Epidermal melanocyte (primary cell): ENCODE measurements around the gene IRF1.

Source experiments
- DNase-seq: peaks from one replicate; pipeline ENCODE4 v3.0.0; 2011; ENCODE audit warnings: low spot score; ENCODE audit not compliant: insufficient read length

IRF1 gene

DNA sequence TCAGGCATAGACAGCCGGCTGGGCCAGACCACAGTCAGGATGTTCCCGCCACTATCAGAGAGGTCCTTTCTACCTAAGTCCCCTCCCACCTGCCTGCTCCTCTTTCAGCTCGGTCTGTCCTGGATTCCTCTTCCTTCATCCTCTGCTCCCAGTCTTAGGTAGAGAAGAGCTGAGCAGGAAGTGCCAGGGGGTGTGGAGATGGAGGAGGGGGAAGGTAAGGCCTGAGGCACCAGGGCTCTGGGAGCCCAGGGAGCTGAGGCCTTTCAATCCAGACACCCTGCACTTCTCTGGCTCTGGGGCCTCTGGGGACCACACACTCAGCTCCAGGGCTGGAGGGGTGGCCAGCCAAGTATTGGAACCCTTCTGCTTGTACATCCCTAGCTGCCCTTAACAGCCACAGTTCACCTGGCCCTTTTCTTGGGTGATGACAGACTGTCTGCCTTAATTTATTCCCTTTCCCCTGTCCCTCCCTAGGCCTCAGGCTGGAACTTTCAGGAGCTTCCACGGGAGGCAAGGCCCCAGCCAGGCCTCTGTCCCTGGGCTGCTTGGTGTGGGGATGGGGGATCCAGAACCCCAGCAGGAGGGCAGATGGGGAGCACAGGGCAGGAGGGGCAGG, 15.6 kb downstream of the IRF1 start:
- no peak for DNase-seq

DNA sequence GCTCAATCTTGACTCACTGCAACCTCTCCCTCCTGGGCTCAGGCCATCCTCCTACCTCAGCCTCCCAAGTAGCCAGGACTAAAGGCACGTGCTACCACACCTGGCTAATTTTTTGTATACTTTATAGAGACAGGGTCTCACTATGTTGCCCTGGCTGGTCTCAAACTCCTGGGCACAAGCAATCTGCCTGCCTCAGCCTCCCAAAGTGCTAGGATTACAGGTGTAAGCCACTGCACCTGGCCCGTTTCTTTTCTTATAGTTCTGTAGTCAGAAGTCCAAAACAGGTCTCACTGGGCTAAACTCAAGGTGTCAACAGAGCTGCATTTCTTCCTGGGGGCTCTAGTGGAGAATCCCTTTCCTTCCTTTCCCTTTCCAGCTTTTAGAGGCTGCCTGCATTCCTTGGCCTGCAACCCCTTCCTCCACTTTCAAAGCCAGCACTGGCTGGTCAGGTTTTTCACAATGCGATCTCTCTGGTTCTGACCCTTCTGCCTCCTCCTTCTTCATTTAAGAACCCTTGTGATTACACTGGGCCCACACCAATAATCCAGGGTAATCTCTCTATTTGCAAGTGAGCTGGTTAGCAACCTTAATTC, 16.3 kb downstream of the IRF1 start:
- DNase-seq = no peak

DNA sequence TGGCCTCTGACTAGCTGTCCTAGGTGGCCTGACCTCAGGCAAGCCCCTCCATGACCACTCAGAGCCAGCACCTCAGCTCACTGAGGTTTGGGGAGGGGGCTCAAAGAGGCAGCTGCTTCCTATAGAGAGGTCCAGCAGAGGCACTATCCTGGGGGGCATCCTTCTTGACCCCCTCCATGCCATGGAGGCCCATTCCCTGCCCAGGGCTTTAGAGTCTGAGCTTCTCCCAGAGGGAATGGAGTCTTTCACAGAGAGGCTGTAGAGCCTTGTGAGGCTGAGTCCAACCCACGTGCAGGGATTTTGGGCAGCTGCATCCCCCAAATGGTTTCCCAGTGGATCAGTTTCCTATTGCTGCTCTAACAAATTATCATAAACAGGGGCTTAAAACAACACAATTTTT, 16.9 kb downstream of the IRF1 start:
- DNase-seq = no peak

DNA sequence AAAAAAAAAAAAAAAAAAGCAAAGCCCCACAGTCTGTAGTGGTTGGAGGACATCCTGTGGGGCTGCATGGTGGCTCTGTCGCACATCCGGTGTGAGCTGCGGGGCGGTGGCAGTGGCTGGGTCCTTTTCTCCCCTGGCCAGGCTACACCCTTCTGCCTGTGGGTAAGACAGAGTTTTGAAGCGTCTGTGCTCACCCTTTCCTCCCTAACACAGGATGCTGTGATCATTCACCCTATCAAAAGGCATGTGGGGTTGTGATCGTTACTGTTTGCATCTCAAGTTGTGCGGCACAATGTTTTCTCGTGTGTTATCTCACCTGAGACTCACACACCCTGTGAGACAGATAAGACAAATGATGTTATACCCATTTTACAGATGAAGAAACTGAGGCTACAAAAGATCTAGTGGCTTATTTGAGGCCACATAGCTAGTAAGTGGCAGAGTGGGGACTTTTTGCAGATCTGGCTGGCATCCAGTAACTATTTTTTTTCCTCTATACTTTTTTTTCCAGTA, 17.5 kb downstream of the IRF1 start:
- DNase-seq = no peak

DNA sequence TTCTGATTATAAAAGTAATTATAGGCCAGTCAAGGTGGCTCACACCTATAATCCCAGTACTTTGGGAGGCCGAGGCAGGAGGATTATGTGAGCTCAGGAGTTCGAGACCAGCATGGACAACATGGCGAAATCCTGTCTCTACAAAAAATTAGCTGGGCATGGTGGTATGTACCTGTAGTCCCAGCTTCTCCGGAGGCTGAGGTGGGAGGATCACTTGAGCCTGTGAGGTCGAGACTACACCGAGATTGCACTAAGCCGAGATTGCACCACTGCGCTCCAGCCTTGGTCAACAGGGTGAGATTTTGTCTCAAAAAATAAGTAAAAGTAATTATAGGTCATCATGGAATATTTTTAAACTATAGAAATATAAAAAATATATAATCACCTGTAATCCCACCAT, 18.1 kb downstream of the IRF1 start:
- no peak for DNase-seq

DNA sequence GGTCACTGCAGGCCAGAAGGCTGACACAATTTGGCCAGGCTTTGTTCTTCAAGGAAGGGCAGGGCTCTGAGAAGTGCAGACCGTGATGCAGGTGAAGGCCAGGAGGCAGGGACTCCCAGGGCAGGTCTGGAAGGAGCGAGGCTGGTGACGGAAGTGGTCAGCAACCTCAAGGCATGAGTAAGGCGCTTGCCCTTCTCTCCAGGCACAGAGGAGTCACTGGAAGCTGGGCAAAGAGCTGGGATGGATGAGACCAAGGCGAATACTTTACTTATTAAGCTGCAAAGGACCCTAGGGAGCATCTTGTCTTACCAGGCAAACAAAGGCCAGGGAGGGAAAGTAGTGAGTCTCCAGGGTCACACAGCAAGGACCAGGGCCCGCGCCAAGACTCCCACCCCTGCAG, 18.6 kb downstream of the IRF1 start:
- no peak for DNase-seq

DNA sequence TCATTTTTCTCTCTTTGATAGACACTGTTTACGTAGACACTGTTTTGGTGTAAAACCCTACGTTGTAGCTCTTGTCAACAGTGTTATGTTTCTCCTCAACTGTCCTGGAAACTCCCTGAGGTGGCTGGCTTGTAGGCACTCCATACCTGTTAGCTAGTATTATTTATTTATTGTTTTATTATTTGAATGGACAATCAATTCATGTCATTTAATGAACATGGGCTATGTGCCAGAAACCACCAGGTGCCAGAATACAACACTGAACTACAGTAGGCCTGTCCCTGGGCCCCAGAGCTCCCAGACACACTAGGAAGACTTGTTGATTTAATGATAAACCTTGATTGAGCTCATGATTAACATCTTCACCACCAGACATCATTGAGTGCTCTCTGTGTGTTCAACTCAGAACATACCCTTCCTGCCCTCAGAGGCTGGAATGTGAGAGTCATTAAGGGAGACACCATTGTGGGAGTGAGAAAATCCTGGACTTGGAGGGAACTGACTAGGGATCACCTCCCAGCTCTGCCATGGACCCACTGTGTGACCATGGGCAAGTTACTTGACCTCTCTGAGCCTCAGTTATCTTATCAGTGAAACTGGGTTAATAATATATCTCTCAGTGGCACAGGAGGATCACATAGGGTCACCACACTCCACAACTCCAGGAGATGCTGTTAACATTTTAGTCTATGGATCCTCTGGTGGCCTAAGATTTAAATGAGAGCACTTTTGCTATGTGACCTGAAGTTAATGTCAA, 19.2 kb downstream of the IRF1 start:
- no peak for DNase-seq

DNA sequence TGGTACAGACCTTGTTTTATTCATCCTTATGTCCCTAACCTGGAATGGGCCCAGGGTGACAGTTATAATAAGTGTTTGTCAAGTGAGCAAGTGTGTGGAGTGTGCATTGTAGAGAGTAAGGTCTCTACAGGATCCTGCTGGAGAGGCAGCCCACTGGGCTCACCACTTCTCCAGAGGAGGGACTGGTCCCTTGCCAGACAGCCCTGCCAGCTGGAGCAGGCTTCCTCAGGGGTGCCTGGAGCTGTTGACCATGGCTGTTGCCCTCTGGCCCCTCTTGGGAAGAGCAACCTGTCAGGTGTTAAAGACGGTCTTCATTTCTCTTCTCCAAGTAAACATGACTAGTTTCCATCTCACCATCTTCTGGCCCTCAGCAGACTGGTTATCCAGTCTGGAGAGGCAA, 20.0 kb downstream of the IRF1 start:
- DNase-seq = no peak

DNA sequence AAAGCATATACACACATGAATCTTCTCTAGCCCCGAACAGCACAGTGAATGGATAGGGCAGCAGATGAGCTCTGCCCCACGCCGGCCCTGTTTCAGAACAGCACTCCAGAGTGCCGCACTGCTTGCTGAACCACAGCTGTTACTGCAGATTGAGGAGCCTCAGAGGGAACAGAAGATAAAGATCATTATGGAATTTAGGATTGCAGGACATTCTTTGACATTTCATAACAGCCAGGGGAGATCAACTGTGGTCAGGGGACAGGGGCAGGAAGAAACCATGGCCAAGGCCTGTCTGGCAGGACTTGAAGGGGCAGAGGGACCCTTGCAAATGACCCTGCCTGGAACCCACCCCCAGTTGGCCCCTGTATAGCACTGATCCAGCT, 20.6 kb downstream of the IRF1 start:
- no peak for DNase-seq

DNA sequence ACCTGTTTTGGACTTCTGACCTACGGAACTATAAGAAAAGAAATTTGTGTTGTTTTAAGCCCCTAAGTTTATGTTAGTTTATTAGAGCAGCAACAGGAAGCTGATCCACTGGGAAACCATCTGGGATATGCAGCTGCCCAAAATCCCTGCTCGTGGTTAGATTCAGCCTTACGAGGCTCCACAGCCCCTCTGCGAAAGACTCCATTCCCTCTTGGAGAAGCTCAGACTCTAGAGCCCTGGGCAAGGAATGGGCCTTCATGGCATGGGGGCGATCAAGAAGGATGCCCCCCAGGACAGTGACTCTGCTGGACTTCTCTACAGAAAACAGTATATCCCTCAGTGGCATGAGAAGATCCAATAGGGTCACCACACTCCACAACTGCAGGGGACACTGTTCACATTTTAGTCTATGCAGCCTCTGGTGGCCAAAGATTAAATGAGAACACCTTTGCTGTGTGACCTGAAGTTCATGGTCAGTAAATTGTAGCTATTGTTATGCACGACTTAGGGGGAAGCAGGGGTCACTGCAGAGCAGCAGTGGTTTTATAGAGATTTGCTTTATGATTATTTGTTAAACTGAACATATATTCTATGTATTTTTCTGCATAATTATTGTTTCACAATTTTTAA, 21.1 kb downstream of the IRF1 start:
- DNase-seq = no peak

DNA sequence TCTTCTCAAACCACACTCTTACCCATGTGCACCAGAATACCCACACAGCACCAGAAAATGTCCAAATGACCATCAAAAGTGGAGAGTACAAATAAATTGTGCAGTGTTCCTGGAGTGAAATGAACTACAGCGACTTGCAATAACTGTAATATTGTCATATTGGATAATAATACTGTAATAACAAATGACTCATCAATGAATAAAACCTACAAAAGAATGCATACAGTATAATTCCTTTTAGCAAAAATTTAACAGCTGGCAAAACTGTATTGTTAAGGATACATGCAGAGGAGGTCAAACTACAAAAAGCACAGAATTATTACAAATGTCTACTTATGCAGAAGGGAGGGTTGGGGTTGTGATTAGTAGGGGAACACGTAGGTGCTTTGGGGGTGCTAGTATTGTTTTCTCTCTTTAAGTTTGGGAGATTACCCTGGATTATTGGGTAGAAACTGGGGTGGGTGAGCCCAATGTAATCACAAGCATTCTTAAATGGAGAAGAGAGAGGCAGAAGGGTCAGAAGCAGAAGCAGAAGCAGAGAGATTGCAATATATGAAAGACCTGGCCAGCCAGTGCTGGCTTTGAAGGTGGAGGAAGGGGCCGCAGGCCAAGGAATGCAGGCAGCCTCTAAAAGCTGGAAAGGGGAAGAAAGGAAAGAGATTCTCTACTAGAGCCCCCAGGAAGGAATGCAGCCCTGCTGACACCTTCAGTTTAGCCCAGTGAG, 21.8 kb downstream of the IRF1 start:
- no peak for DNase-seq

DNA sequence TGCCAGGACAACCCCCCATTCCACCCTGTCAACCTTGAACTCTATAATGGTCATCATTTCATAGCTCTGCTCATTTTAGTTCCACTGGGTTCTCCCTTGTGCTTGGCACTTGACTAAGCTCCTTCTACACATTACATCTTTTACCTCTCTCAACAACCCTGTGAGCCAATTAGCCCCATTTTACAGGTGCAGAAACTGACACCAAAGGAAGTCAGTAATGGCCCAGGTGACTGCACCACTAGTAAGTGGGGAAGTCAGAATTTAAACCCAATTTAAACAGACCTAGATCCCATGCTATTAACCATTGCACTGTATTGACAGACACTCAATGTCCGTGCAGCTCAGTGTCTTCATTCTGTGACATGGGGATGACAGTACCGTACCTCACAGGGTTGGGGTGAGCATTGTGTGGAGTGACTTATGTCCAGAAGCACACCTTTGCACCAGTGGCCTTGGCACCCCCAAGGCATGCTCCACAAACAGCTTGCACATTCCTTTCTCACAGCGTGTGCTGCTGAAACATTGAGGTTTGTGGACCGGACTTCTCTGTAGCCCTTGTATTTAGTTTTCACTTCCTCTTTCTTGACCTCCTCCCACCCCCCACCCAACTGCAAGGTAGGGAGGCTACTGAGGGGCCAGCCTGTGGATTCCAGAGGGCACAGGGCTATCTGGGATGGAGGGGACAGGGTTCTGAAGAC, 23.1 kb downstream of the IRF1 start:
- DNase-seq = no peak

DNA sequence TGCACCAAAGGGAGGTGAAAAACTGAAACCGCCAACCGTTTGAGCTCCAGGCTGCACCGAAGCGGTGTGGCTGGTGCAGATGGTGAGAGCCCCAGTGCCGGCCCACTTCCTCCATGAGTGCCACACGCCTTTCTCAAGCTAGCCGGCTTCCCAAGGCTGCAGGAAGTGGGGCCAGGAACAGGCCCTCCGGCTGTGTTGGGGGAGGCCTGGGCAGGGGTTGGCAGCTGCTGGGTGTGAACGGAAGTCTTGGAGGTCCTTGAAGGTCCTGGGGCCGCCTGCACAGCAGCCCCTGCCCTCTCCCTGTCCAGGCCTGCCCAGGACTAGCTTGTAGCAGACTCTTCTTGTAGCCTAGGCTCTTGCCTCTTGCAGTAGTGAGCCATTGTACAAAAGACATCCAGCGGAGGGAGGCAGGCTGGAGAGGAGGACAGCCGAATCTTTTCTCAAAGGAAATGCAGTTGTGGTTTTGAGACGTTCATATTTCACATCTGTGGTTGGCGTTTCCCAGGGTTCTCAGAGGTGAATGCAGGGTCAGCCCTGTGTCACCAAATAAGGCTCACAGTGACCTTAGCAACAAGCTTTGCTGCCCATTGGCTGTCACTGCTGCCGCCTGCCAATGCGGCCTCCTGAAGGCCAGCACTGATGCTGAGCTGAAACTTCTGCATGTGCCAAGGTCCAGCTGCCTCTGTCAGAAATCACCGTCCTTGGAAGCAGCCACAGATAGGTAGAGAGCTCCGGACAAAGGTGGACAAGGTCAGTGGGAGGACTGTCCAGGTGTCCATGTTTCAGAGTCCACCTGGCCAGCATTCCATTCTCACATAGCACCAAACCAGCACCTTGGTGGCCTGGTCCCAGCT, 23.9 kb downstream of the IRF1 start:
- DNase-seq = no peak

DNA sequence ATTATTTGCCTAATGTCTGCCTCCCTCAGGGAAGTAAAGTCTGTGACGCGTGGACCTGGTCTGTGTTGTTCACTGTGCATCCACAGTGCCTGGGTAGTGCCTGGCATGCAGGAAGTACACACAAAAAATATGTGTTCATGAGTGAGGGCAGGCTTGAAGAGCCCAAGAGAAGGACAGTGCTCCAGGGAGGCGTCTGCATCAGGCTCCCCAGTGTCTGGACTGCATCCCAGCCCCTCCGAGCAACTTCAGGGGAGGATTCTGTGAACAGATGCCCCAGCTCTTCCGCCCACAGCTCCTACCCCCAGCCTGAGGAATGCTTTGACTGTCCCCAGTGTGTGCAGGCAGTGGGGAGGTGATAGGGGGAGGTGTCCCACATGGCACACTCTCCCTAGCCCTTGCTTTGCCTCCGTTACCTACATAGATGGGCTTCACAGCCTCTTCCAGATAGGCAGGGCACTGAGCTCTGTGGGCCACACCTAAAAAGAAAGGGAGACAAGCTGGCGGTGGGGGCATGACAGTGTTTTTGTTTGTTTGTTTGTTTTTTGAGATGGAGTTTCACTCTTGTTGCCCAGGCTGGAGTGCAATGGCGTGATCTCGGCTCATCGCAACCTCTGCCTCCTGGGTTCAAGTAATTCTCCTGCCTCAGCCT, 25.4 kb downstream of the IRF1 start:
- DNase-seq = no peak

DNA sequence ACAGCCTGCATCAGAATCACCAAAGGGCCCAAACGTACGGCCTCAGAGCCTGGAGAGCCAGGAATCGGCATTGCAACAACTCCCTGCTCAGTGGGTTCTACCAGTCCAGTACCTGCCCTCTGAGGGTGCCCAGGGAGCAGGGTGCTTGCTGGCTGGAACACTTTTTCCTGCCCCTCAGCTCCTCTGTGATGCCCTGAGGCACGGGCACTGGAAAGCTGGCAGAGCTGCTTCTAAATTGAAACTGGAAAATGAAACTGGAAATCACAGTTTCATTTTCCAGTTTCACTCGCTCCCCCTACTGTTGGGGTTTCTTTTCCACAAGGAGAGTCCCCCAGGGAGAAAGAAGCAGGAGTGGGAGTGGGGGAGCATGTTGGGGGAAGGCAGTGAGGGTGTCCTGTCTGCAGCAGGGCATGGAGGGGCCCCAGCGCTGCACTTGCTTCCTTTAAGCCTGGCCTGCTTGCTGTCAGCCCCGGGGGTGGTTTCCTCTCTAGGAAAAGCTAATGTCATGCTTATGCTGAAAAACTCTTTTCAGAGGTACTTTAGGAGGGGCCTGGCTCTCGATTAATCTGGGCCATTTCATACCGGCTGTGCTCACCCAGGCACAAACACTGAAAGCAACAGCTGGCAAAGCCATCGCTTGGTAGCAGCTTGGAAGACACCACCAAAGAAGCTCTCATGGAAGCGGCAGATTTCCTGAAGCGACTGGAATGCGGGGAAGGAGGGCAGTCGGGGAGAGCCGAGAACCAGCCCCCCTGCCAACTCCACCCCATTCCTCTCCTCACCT, 26.2 kb downstream of the IRF1 start:
- DNase-seq = no peak

DNA sequence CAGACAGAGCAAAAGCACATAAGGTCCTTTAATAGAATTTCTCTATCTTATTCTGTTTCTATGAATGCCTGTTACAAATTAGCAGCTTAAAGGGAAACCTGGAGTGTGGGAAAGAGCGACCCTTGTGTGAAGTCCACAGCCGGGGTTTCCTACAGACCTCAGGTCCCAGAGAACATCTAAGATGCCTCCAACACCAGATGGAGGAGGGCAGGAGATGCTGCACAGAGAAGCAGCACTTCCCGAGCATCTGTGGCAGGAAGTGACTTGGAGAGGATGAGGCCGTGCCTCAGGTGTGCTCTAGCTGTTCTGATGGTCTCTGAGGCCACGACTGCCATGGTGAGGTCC, 26.8 kb downstream of the IRF1 start:
- DNase-seq = no peak

DNA sequence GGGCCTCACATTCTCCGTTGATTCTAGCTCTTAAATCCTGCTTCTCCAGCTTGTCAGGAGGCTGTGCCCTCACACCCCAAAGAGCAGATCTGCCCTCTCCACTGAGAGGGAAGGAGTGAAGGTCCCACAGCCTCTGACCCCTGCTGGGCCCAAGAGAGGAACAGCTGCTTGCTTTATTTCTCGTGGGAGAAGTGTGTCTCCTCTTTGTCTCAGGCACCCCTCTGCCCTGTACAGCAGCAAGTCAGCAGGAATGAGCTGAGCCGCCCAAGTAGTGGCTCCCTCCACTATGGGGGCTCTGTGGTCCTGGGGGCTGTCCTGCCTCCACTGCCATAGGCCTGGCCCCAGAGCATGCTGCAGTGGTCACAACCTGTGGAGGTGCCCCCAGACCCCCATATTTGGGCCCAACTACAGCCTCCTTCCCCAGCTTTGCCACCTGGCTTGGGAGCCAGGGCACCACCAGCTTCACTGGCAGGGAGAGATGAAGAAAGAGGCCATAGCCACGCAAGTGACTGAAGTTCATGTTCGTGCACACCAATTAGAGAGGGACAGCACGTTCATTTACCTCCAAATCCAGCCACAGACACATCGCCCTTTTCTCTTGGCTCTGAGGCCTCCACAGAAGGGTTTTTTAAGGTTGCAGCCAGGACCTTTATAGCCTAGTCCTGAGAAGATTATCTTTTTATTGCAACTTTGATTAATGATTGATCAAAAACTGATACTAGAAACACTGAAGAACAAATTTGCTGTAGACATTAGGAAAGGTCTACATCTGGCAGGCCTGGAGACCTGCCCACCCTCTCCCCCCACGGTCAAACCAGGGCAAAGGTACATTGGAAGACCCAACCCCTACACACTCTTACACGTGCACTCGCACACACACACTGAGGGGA, 27.5 kb downstream of the IRF1 start:
- DNase-seq = no peak

DNA sequence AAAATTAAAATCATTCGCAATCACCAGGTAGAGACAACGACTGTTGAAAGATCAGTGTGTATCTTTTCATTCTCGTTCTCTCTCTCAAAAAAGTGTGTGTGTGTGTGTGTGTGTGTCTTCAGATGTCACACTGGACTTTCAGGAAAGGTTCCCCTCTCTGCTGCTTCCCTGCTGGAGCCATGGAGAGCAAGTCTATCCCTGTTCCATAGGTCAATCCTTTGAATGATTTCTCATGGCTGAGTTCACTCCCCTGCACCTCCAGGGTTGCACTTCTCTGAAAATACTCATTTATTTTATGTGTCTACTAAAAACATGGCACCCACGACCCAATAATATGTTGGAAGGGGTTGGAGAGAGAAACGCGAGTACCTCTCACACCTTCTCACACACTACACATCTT, 28.2 kb downstream of the IRF1 start:
- DNase-seq = no peak
